HG02798 (cell line): ENCODE results near the gene CD14.
"Not testable (repeated sequence)": the region's sequence is repeated elsewhere in the genome, so short reads cannot be mapped to it uniquely, and the experiment has no call there.

Source experiments
- ATAC-seq: cut with Tn5 transposase; IDR thresholded peaks from one replicate; pipeline ENCODE4 v1.9.1; 2021; ENCODE audit warnings: mild to moderate bottlenecking; ENCODE audit not compliant: unreplicated experiment, poor library complexity

Gene CD14

DNA sequence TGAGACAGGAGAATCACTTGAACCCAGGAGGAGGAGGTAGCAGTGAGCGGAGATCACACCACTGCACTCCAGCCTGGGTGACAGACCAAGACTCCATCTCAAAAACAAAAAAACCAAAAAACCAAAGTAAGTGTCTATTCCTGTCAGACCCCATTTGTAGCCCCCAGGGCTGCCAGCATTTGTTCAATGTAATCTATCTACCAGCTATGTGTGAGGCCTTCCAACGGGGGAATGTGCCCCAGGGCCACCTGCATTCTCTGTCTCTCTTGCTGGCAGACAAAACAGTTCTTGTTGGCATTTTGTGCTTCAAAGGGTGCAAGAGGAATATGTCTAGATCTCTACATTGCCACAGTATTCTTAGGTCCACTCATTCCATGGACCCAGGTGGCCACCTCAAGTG, 34.1 kb downstream of the CD14 start:
- no peak for ATAC-seq

DNA sequence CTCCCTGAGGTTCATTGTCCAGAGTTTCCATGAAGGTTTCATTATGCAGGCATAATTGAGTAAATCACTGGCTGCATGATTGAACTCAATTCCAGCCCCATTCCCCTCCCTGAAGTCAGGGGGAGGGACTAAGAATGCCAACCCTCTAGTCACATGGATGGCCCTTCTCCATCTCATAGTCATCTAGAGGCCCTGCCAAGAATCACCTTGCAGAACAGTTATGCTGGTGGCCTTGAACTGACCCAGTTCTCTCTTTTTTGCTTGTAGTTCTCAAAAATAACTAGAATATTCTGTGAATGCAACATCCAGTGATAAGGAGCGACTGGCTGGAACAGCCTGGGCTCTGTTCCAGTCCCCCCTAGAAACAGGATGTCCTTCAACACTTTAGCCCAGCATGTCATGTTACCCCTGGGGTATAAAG, 36.6 kb downstream of the CD14 start:
- no peak for ATAC-seq

DNA sequence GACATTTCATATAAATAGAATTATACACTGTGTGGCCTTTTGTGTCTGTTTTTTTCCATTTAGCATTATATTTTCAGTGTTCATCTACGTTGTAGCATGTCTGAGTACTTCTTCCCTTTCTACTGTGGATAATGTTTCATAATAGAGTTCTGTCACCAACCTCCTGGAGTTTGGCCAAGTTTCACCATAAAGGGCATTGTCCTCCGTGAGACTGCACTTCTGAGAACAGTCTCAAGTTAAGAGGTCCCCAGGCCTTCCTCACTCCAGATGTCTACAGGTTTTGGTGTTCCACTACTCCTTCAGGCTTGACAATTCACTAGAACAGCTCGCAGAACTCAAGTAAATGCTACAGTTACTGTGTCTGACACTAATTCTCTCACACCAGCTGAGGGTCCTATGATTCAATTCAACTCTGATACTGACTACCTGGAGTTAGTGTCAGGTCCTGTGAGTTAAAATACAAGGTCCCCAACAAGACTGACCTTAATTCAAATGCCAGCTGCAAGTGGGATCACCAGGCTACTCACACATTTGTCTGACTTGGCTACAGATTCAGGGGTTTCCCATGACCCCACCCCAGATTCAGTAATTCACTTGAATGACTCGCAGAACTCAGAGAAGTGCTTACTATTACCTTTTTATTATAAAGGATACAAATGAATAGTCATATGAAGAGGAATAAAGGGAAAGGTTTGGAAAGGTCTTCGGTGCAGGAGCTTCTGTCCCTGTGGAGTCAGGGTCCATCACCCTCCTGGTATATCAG, 37.3 kb downstream of the CD14 start:
- ATAC-seq: no peak

DNA sequence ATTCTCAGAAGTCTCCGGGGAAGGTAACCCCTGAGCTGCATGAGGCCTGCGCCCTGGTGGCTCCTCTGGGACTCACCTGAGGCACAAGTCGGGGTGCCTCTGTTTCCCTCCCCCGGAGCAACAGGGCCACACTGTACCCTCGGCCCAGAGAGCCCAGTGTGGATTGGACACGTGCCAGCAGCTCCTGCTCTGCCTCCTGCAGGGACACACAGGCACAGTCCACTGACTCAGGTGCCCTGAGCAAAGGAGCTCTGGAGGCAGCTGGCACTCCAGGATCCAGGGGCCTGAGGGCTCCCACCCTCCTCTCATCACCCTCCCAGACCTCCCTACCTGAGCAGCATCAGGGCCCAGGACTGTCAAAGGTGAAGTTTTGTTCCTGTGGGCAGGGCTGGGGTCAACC, 38.8 kb downstream of the CD14 start:
- no peak for ATAC-seq

DNA sequence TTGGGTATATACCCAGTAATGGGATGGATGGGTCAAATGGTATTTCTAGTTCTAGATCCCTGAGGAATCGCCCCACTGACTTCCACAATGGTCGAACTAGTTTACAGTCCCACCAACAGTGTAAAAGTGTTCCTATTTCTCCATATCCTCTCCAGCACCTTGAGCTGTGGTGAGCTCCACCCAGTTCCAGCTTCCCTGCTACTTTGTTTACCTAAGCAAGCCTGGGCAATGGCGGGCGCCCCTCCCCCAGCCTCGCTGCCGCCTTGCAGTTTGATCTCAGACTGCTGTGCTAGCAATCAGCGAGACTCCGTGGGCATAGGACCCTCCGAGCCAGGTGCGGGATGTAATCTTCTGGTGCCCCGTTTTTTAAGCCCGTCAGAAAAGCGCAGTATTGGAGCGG, 39.9 kb downstream of the CD14 start:
- ATAC-seq: not testable (repeated sequence)

DNA sequence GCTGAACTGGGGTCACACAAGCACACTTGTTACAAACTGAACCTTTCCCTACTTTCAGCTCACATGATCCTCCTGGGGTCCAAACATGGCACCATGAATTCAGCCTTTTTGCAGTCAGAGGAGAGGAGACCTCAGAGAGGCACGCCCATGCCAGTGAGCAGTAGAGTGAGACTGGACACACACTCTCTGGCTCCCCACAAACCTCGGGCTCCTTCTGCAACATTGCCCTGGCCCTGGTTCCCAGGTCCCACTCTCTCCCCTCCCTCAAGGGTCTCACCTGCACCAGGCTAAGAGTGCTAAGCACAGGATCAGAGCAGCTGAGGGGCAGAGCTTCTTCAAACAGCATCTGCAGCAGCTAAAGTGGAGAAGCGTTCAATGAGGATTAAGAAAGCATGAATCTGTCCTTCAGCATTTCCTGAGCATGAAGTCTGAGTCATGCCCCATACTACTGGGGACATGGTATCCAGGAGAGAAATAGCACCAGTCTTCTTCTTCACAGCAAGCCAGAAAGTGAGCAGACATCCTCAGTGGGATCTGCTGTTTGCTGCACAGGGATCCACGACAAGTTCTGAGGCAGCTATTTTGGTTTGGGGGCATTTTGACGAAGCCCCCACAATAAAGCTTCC, 41.1 kb downstream of the CD14 start:
- ATAC-seq: no peak

DNA sequence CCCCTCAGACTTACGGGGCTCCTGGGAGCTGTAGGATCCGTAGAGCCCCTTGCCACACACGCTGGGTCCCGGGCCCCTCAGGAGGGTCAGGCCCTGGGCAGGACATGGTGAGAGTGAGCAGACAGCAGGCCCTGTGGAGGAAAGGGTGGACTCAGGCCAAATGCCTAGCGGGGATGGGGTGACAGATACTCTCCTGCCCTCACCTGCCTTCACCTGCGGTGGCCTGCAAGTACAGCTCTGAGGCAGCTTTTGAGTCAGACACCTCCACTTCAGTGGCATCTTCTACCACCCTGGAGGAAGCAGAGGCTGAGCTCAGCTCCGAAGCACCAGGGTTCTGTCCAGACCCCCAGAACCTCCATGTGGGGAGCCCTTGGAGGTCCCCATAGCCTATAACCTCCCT, 42.1 kb downstream of the CD14 start:
- ATAC-seq: no peak

DNA sequence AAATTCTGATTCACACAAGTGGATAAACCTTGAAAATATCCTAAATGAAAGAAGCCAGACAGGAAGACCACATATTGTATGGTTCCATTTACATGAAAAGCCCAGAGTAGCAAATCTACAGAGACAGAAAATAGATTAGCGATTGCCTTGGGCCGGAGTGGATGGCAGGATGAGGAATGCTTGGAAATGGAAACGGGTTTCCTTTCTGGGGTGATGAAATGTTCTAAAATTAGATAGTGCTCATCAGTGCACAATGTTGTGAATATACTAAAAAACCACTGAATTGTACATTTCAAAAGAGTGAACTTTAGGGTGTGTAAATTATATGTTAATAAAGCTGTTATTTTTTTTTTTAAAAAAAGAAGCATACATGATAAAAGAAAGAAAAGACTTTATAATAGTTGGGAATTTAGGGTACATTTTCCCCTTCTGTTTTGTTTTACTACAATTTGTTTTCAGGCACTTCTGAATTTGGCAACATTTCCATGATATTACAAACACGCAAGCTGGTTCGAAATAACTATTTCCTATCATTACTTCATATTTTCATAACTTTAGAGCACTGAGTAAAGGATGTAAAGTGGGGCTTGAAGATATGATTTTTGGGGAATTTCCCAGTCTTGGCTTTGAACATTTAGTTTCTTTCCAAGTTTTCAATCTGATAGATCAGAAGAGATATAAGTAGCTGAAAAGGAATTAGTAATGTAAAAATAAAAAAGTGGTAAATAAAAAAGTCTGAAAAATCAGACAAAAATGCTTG, 44.5 kb downstream of the CD14 start:
- ATAC-seq: no peak

DNA sequence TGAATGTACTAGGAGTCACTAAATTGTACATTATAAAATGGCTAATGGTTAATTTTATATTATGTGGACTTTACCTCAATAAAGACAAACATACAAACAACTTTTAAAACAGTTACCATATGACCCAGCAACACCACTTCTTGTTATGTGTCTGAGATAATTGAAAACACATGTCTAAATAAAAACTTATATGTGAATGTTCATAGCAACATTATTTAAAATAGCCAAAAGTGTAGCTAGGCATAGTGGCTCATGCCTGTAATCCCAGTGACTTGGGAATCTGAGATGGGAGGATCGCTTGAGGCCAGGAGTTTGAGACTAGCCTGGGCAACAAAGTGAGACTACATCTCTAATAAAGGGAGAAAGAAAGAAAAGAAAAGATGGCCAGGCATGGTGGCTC, 45.5 kb downstream of the CD14 start:
- no peak for ATAC-seq
